Measurements from ENCODE around the gene CREB5. TPM values are rescaled to one million over a fixed set of nuclear protein-coding genes. Genes with fewer than 3 reads are reported as not detected.

CREB5 gene
- total RNA-seq, 1 experiment from 2014 or later: 0.49 TPM

DNA sequence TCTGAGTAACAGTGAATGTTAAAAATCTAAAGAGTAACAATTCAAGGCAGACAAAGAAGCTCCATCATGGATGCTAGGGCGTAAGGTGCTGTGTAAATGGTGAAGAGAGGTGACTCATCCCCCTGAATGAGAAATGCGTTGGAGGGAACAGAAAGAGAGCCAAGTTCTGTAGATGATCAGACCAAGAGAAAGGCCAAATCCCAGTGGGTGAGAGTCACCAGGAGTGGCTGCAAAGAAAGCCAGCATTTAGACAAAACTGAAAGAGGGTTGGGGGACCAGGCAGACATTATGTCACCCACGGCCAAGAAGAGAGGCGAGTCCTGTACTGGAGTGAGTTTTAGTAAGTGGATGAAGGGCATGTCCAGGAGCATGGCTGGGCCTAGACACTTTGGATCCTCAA, 392.7 kb downstream of the CREB5 start (continued):
- TF ChIP-seq, protein P1, sequence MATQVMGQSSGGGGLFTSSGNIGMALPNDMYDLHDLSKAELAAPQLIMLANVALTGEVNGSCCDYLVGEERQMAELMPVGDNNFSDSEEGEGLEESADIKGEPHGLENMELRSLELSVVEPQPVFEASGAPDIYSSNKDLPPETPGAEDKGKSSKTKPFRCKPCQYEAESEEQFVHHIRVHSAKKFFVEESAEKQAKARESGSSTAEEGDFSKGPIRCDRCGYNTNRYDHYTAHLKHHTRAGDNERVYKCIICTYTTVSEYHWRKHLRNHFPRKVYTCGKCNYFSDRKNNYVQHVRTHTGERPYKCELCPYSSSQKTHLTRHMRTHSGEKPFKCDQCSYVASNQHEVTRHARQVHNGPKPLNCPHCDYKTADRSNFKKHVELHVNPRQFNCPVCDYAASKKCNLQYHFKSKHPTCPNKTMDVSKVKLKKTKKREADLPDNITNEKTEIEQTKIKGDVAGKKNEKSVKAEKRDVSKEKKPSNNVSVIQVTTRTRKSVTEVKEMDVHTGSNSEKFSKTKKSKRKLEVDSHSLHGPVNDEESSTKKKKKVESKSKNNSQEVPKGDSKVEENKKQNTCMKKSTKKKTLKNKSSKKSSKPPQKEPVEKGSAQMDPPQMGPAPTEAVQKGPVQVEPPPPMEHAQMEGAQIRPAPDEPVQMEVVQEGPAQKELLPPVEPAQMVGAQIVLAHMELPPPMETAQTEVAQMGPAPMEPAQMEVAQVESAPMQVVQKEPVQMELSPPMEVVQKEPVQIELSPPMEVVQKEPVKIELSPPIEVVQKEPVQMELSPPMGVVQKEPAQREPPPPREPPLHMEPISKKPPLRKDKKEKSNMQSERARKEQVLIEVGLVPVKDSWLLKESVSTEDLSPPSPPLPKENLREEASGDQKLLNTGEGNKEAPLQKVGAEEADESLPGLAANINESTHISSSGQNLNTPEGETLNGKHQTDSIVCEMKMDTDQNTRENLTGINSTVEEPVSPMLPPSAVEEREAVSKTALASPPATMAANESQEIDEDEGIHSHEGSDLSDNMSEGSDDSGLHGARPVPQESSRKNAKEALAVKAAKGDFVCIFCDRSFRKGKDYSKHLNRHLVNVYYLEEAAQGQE (IDR thresholded peaks at IDR 0.05; ENCODE audit: low read depth): no peak
- TF ChIP-seq JUND (IDR thresholded peaks at IDR 0.05) (peak; percentile 33; the same call in 1 of the 2 replicates), FOSL1 (IDR thresholded peaks at IDR 0.05; ENCODE audit: low read depth) (0 out of 2 replicates have a peak, but pooled peaks have one; percentile 29), ELF1 (IDR thresholded peaks at IDR 0.05; ENCODE audit: borderline replicate concordance, low read depth) (no peak)

DNA sequence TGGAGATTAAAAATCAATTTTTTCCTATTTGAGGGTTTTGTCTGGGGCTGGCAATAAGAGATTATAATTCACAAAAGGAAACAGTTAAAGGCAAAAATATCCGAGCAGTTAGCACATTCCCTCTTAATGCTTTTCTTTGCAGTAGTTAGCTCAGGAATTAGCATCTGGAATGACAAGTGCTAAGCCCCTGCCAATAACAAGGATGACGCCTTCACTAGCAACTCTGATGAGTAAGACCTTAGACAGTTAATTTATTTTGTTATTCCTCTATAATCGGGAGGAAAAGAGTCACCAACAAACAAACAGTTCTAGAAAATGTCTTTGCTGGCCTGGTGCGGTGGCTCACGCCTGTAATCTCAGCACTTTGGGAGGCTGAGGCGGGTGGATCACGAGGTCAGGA, 394.5 kb downstream of the CREB5 start:
- Histone ChIP-seq H3K36me3 (ENCODE audit: control insufficient read depth in 1 of 2, insufficient read depth in 2 of 2, low read length in 2 of 2) (no peaks in the 10 kb centered on the region), H3K27me3 (ENCODE audit: insufficient read depth, low read length) (no peaks in the 10 kb centered on the region), H3K9me3 (ENCODE audit: control insufficient read depth in 1 of 2, insufficient read depth in 1 of 2, low read depth in 1 of 2, low read length in 2 of 2) (no peaks in the 10 kb centered on the region), H2AFZ (ENCODE audit: low read depth, low read length, poor library complexity, severe bottlenecking) (no peak overlapping the region), H4K20me1 (ENCODE audit: insufficient read depth) (no peaks in the 10 kb centered on the region), H3K4me2 (ENCODE audit: low read length) (no peak overlapping the region), H3K9ac (ENCODE audit: low read length) (no peak overlapping the region), H3K4me3 (replicated peaks in 1 of 2; ENCODE audit: low read depth in 1 of 2, low read length in 2 of 2) (no peak overlapping the region), H3K79me2 (ENCODE audit: insufficient read depth, low read length) (no peaks in the 10 kb centered on the region), H3K4me1 (ENCODE audit: control insufficient read depth in 1 of 2, insufficient read depth in 2 of 2, low read length in 2 of 2) (peaks cover 0 to 10% of the 10 kb centered on the region in 2 experiments; a peak in 3 of 4 replicates), H3K27ac (ENCODE audit: low read depth, low read length) (no peak overlapping the region), H3K9me2 (ENCODE audit: insufficient read depth) (no peaks in the 10 kb centered on the region)
- RAD21 ChIA-PET (ENCODE audit: low non-redundant PET in 1 of 2, low total read pairs in 2 of 2, uncharacterized antibody in 2 of 2, unreplicated experiment in 2 of 2): no interaction called here
- no peak for TF ChIP-seq CBX3 (IDR thresholded peaks at IDR 0.05; ENCODE audit: low read depth)
- TF ChIP-seq, protein P1 (IDR thresholded peaks at IDR 0.05; ENCODE audit: low read depth): no peak
- no peak for TF ChIP-seq JUND (IDR thresholded peaks at IDR 0.05)
- no peak for TF ChIP-seq SP1 (IDR thresholded peaks at IDR 0.05; ENCODE audit: low read depth)
- TF ChIP-seq ELF1 (IDR thresholded peaks at IDR 0.05; ENCODE audit: borderline replicate concordance, low read depth): no peak
- TF ChIP-seq RAD21 (IDR thresholded peaks at IDR 0.05; ENCODE audit: low read depth): no peak
- TF ChIP-seq POLR2AphosphoS5 (IDR thresholded peaks at IDR 0.05; ENCODE audit: low read depth, low read length): no peak
- TF ChIP-seq, protein P2, sequence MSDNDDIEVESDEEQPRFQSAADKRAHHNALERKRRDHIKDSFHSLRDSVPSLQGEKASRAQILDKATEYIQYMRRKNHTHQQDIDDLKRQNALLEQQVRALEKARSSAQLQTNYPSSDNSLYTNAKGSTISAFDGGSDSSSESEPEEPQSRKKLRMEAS (IDR thresholded peaks at IDR 0.05): no peak
- TF ChIP-seq EGR1 (IDR thresholded peaks at IDR 0.05; ENCODE audit: low read depth): no peak
- TF ChIP-seq SRF (IDR thresholded peaks at IDR 0.05; ENCODE audit: low read depth): no peak
- no peak for TF ChIP-seq EZH2phosphoT487 (IDR thresholded peaks at IDR 0.05; ENCODE audit: borderline replicate concordance)
- TF ChIP-seq, protein P3, sequence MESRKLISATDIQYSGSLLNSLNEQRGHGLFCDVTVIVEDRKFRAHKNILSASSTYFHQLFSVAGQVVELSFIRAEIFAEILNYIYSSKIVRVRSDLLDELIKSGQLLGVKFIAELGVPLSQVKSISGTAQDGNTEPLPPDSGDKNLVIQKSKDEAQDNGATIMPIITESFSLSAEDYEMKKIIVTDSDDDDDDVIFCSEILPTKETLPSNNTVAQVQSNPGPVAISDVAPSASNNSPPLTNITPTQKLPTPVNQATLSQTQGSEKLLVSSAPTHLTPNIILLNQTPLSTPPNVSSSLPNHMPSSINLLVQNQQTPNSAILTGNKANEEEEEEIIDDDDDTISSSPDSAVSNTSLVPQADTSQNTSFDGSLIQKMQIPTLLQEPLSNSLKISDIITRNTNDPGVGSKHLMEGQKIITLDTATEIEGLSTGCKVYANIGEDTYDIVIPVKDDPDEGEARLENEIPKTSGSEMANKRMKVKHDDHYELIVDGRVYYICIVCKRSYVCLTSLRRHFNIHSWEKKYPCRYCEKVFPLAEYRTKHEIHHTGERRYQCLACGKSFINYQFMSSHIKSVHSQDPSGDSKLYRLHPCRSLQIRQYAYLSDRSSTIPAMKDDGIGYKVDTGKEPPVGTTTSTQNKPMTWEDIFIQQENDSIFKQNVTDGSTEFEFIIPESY (IDR thresholded peaks at IDR 0.05; ENCODE audit: extremely low read depth, insufficient replicate concordance, low read length): no peak
- no peak for TF ChIP-seq ZNF274 (IDR thresholded peaks at IDR 0.05; ENCODE audit: low read depth, low read length)
- no peak for TF ChIP-seq SIN3A (IDR thresholded peaks at IDR 0.05; ENCODE audit: low read depth)
- intact Hi-C loops (cut with micrococcal nuclease): no loop called here
- ATAC-seq: no peak
- no peak for DNase-seq (ENCODE audit: low read depth, low spot score)
- CTCF ChIA-PET: no interaction called here
- BruUV-seq (replicated peaks): no TSS peak
- POLR2A ChIA-PET: no interaction called here
